ENCODE data around the gene PHC2.

Gene PHC2

GRCh38 chr1:33387625-33388024, 43.3 kb downstream of the PHC2 start:
- TF ChIP-seq, protein P1, sequence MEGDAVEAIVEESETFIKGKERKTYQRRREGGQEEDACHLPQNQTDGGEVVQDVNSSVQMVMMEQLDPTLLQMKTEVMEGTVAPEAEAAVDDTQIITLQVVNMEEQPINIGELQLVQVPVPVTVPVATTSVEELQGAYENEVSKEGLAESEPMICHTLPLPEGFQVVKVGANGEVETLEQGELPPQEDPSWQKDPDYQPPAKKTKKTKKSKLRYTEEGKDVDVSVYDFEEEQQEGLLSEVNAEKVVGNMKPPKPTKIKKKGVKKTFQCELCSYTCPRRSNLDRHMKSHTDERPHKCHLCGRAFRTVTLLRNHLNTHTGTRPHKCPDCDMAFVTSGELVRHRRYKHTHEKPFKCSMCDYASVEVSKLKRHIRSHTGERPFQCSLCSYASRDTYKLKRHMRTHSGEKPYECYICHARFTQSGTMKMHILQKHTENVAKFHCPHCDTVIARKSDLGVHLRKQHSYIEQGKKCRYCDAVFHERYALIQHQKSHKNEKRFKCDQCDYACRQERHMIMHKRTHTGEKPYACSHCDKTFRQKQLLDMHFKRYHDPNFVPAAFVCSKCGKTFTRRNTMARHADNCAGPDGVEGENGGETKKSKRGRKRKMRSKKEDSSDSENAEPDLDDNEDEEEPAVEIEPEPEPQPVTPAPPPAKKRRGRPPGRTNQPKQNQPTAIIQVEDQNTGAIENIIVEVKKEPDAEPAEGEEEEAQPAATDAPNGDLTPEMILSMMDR (conservative IDR thresholded peaks at IDR 0.05) = no peak
- no peak for TF ChIP-seq ZFX (IDR thresholded peaks at IDR 0.05)
- H3K27ac ChIP-seq = no peak overlapping the region

DNA sequence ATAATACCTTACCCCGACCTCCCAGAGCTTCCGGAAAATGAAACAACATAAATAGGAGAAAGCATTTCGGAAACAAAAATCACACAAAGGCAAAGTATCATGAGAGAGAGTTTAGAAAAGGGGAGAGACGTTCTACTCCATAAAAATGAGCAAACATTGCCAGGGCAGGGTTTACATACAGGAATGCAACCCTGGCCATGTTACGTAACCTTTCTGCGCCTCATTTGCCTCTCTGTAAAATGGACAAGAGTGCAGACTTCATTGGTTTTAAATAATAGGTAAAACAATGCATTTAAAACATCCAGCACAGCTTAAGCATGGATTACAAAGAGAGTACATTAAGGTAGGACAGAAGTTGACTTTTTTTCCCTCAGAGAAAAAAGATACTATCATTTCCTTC, 45.6 kb downstream of the PHC2 start:
- H3K27ac ChIP-seq = no peak overlapping the region
- TF ChIP-seq ZFX (IDR thresholded peaks at IDR 0.05) = no peak
- TF ChIP-seq, protein P1 (conservative IDR thresholded peaks at IDR 0.05) = no peak

DNA sequence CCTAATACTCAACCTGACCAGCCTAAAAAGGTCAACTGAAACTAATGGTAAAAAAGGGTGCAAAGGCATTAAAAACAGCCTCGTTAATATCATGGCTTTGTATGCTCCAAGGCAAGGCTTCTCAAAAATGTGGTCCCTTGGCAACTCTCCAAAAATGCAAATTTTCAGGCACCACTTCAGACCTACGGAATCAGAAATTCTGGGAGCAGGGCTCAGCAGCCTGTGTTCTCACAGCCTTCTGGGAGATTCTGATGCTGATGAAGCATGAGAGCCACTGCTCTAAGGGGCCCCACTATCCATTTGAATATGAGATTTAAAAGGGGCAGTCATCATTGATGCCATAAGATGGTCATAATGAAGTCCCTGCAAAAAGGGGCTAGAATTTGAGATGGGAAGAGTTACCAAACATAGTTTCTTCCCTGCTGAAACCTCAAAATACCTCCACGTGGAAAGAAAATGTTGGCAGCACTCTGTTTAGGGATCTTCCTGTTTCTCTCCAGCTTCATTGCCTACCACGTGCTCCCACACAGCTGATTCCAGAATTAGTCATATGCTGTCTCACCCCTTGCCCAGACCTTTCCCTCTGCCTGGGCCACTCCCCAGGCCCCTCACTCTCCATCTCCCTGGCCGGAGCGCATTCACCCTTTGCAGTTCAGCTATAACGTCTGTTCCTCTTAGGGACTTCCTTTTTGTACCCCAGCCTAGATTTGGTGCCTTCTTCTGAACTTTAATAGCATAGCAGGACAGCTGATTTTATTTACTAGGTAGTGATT, 46.7 kb downstream of the PHC2 start:
- no peak overlapping the region for H3K27ac ChIP-seq
- TF ChIP-seq, protein P1 (conservative IDR thresholded peaks at IDR 0.05) = no peak
- TF ChIP-seq ZFX (IDR thresholded peaks at IDR 0.05) = no peak

- no peak overlapping the region for H3K27ac ChIP-seq
- TF ChIP-seq ZFX (IDR thresholded peaks at IDR 0.05) = no peak
- TF ChIP-seq, protein P1 (conservative IDR thresholded peaks at IDR 0.05) = no peak
Measured at GRCh38 chr1:33383489-33383888, 47.4 kb downstream of the PHC2 start.

GRCh38 chr1:33382661-33383415, 48.1 kb downstream of the PHC2 start:
- no peak for TF ChIP-seq ZFX (IDR thresholded peaks at IDR 0.05)
- TF ChIP-seq, protein P1 (conservative IDR thresholded peaks at IDR 0.05) = no peak
- no peak overlapping the region for H3K27ac ChIP-seq

DNA sequence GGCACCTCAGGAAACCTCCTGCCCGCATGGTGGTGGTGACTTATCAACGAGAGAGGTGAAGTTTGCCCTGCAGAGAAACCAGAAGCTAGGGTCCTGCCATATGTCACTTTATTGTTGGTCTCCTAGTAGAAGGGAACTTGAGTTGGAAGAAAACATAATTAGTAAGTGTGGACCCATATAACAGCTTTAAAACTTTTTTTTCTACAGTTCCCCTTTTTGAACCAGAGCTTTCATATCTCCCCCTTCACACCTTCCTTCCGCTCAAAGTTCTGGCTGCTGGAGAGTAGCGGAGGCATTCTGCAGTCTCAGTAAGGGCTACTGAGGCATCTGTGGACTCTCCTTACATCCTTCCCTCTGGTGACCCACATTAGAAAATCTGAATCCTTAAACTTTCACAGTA, 48.9 kb downstream of the PHC2 start:
- no peak overlapping the region for H3K27ac ChIP-seq
- TF ChIP-seq, protein P1 (conservative IDR thresholded peaks at IDR 0.05) = no peak
- no peak for TF ChIP-seq ZFX (IDR thresholded peaks at IDR 0.05)

DNA sequence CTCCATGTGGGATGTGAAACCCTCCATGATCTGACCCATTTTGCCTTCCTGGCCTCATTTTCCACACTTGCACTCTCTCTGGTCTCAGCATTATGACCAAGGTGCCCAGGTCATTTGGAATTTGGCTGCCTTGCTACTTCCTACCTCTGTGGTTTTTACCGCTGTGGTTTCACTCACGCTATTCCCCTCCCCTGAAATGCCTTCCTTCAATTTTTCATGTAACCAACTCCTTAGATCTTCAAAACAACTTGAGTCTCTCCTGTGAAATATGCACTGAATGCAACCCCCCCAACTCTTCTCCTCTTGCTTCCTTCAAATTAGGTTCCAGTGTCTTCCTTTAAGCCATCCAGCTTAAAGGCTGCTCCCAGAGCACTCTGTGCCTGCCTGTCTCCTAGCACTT, 50.1 kb downstream of the PHC2 start:
- no peak overlapping the region for H3K27ac ChIP-seq
- TF ChIP-seq ZFX (IDR thresholded peaks at IDR 0.05) = no peak
- TF ChIP-seq, protein P1 (conservative IDR thresholded peaks at IDR 0.05) = no peak
